GM12892 (cell line): ENCODE results near the gene CCDC28B.

Experiments
- POLR2A ChIP-seq: IDR thresholded peaks from 2 replicates; pipeline ENCODE4 v1.6.1; 2011; ENCODE audit warnings: low read depth, low read length, control low read depth
- POLR2AphosphoS5 ChIP-seq: IDR thresholded peaks from 2 replicates; pipeline ENCODE4 v1.6.1; 2011; ENCODE audit warnings: low read depth, low read length, control low read depth

DNA sequence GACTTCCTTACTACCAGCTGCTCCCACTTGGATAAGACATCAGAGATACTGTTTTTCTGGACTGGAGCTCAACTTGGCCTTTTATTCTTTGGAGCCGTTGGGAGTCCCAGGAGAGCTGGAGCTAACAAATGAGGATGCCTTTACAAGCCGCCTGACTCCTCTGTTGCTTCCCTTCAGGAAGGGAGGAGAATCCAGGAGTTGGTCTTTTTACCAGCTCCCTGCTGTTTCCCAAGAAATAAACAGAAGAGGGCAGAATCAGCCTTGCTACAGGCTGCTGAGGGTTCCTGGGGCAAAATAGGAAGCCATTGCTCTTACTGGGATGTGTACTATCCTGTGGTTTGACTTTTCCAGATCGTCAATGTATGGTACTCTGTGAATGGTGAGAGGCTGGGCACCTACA is 23.3 kb downstream of the CCDC28B start:
- TF ChIP-seq POLR2AphosphoS5 (no peak), POLR2A (no peak)
